Measurements from ENCODE around the gene HS3ST5.
"Not testable (repeated sequence)": the region's sequence is repeated elsewhere in the genome, so short reads cannot be mapped to it uniquely, and the experiment has no call there.

Gene HS3ST5

GRCh38 chr6:114315831-114316595 lies 26.8 kb downstream of the HS3ST5 start:
- TF ChIP-seq CTCF (IDR thresholded peaks at IDR 0.05; ENCODE audit: low read depth, low read length, missing control alignments), result no peak
- no peak for DNase-seq (ENCODE audit: extremely low read depth, low read depth)
- no peak overlapping the region for H3K4me3 ChIP-seq (replicated peaks; ENCODE audit: low read depth, low read length)

- DNase-seq (ENCODE audit: extremely low read depth, low read depth); H3K4me3 ChIP-seq (replicated peaks; ENCODE audit: low read depth, low read length): not testable (repeated sequence)
Measured at GRCh38 chr6:114313816-114314215, 29.0 kb downstream of the HS3ST5 start.

- TF ChIP-seq CTCF (IDR thresholded peaks at IDR 0.05; ENCODE audit: low read depth, low read length, missing control alignments), result no peak
- no peak overlapping the region for H3K4me3 ChIP-seq (replicated peaks; ENCODE audit: low read depth, low read length)
- no peak for DNase-seq (ENCODE audit: extremely low read depth, low read depth)
Measured at GRCh38 chr6:114312931-114313330, 29.9 kb downstream of the HS3ST5 start.

GRCh38 chr6:114310053-114310452 lies 32.8 kb downstream of the HS3ST5 start:
- TF ChIP-seq CTCF (IDR thresholded peaks at IDR 0.05; ENCODE audit: low read depth, low read length, missing control alignments), result no peak
- H3K4me3 ChIP-seq (replicated peaks; ENCODE audit: low read depth, low read length), result no peak overlapping the region
- no peak for DNase-seq (ENCODE audit: extremely low read depth, low read depth)

GRCh38 chr6:114304304-114304887 lies 38.4 kb downstream of the HS3ST5 start:
- no peak for DNase-seq (ENCODE audit: extremely low read depth, low read depth)
- TF ChIP-seq CTCF (IDR thresholded peaks at IDR 0.05; ENCODE audit: low read depth, low read length, missing control alignments), result peak; percentile 24
- no peak overlapping the region for H3K4me3 ChIP-seq (replicated peaks; ENCODE audit: low read depth, low read length)

- no peak overlapping the region for H3K4me3 ChIP-seq (replicated peaks; ENCODE audit: low read depth, low read length)
- DNase-seq (ENCODE audit: extremely low read depth, low read depth), result no peak
- no peak for TF ChIP-seq CTCF (IDR thresholded peaks at IDR 0.05; ENCODE audit: low read depth, low read length, missing control alignments)
Measured at GRCh38 chr6:114301596-114302219, 41.1 kb downstream of the HS3ST5 start.

- no peak overlapping the region for H3K4me3 ChIP-seq (replicated peaks; ENCODE audit: low read depth, low read length)
- TF ChIP-seq CTCF (IDR thresholded peaks at IDR 0.05; ENCODE audit: low read depth, low read length, missing control alignments), result no peak
- DNase-seq (ENCODE audit: extremely low read depth, low read depth), result no peak
Measured at GRCh38 chr6:114297135-114297534, 45.7 kb downstream of the HS3ST5 start.
